SK-N-SH treated with all-trans-retinoic acid at 6 μM for 48 hours (cell line): Measurements from ENCODE around the gene TRIM24.

Experiments
- ATAC-seq: fragments of 200-7000 bp; cut with Tn5 transposase; 3 replicates; pipeline ENCODE4 v1.9.1; 2020; ENCODE audit warnings: mild to moderate bottlenecking, moderate library complexity
- BACH2 ChIP-seq: fragments of 250-450 bp; sonication (Bioruptor Pico); IDR thresholded peaks from 2 replicates; pipeline ENCODE4 v1.9.0; 2021; ENCODE audit warnings: mild to moderate bottlenecking, borderline replicate concordance
- CSDC2 ChIP-seq: fragments of 250-450 bp; sonication (Bioruptor Pico); IDR thresholded peaks from 2 replicates; pipeline ENCODE4 v1.5.0; 2020; ENCODE audit warnings: mild to moderate bottlenecking, moderate library complexity
- ESRRG ChIP-seq: fragments of 250-450 bp; sonication (Bioruptor Pico); IDR thresholded peaks from 2 replicates; pipeline ENCODE4 v1.6.1; 2021; ENCODE audit warnings: mild to moderate bottlenecking
- GLIS3 ChIP-seq: fragments of 250-450 bp; sonication (Bioruptor Pico); IDR thresholded peaks from 2 replicates; pipeline ENCODE4 v1.5.0; 2020; ENCODE audit warnings: mild to moderate bottlenecking, moderate library complexity
- OSR1 ChIP-seq: fragments of 250-450 bp; sonication (Bioruptor Pico); IDR thresholded peaks from 2 replicates; pipeline ENCODE4 v1.8.0; 2022; ENCODE audit warnings: moderate library complexity, mild to moderate bottlenecking, inconsistent platforms
- PPARA ChIP-seq: fragments of 250-450 bp; sonication (Bioruptor Pico); IDR thresholded peaks from 2 replicates; pipeline ENCODE4 v1.5.0; 2020; ENCODE audit warnings: mild to moderate bottlenecking, borderline replicate concordance
- RARB ChIP-seq: fragments of 250-450 bp; sonication (Bioruptor Pico); IDR thresholded peaks from 2 replicates; pipeline ENCODE4 v1.8.0; 2021; ENCODE audit warnings: mild to moderate bottlenecking, moderate library complexity
- SNAI2 ChIP-seq: fragments of 250-450 bp; sonication (Bioruptor Pico); IDR thresholded peaks from 2 replicates; pipeline ENCODE4 v1.5.0; 2020; ENCODE audit warnings: mild to moderate bottlenecking, moderate library complexity
- TCF4 ChIP-seq: fragments of 250-450 bp; sonication (Bioruptor Pico); IDR thresholded peaks from 2 replicates; pipeline ENCODE4 v1.8.0; 2021; ENCODE audit warnings: mild to moderate bottlenecking, moderate library complexity, borderline replicate concordance
- TOX ChIP-seq: fragments of 250-450 bp; sonication (Bioruptor Pico); IDR thresholded peaks from 2 replicates; pipeline ENCODE4 v1.8.0; 2021; ENCODE audit warnings: mild to moderate bottlenecking, moderate library complexity, borderline replicate concordance
- ZC3H10 ChIP-seq: fragments of 250-450 bp; sonication (Bioruptor Pico); IDR thresholded peaks from 2 replicates; pipeline ENCODE4 v1.5.1; 2021; ENCODE audit warnings: mild to moderate bottlenecking, moderate library complexity
- ZFP3 ChIP-seq: fragments of 250-450 bp; sonication (Bioruptor Pico); IDR thresholded peaks from 2 replicates; pipeline ENCODE4 v1.5.0; 2020; ENCODE audit warnings: mild to moderate bottlenecking, moderate library complexity
- ZFP30 ChIP-seq: fragments of 450-650 bp; formaldehyde crosslinking; IDR thresholded peaks from 2 replicates; pipeline ENCODE4 v1.5.0; 2022; ENCODE audit warnings: mild to moderate bottlenecking, moderate library complexity
- ZNF565 ChIP-seq: fragments of 450-650 bp; formaldehyde crosslinking; conservative IDR thresholded peaks from 2 replicates; pipeline ENCODE4 v1.5.0; 2020; ENCODE audit warnings: low read depth, mild to moderate bottlenecking, moderate library complexity
- ZNF70 ChIP-seq: fragments of 450-650 bp; formaldehyde crosslinking; IDR thresholded peaks from 2 replicates; pipeline ENCODE4 v1.5.0; 2020; ENCODE audit warnings: mild to moderate bottlenecking, moderate library complexity
- ZNF8 ChIP-seq: fragments of 450-650 bp; formaldehyde crosslinking; IDR thresholded peaks from 2 replicates; pipeline ENCODE4 v1.5.0; 2020; ENCODE audit warnings: mild to moderate bottlenecking, moderate library complexity
- TF ChIP-seq, protein P1 (sequence below): fragments of 250-450 bp; sonication (Bioruptor Pico); IDR thresholded peaks from 2 replicates; pipeline ENCODE4 v1.5.0; 2020; ENCODE audit warnings: mild to moderate bottlenecking, moderate library complexity
- TF ChIP-seq, protein P2 (sequence below): fragments of 250-450 bp; sonication (Bioruptor Pico); IDR thresholded peaks from 2 replicates; pipeline ENCODE4 v1.5.1; 2020; ENCODE audit warnings: low read depth, mild to moderate bottlenecking, moderate library complexity
- TF ChIP-seq, protein P3 (sequence below): fragments of 250-450 bp; sonication (Bioruptor Pico); IDR thresholded peaks from 2 replicates; pipeline ENCODE4 v1.8.0; 2020; ENCODE audit warnings: mild to moderate bottlenecking, moderate library complexity, borderline replicate concordance
- TF ChIP-seq, protein P4 (sequence below): fragments of 250-450 bp; sonication (Bioruptor Pico); IDR thresholded peaks from 2 replicates; pipeline ENCODE4 v1.8.0; 2021; ENCODE audit warnings: low read depth, mild to moderate bottlenecking, moderate library complexity, borderline replicate concordance
- TF ChIP-seq, protein P5 (sequence below): fragments of 250-450 bp; sonication (Bioruptor Pico); IDR thresholded peaks from 2 replicates; pipeline ENCODE4 v1.5.1; 2021; ENCODE audit warnings: mild to moderate bottlenecking, moderate library complexity

TRIM24 gene

DNA sequence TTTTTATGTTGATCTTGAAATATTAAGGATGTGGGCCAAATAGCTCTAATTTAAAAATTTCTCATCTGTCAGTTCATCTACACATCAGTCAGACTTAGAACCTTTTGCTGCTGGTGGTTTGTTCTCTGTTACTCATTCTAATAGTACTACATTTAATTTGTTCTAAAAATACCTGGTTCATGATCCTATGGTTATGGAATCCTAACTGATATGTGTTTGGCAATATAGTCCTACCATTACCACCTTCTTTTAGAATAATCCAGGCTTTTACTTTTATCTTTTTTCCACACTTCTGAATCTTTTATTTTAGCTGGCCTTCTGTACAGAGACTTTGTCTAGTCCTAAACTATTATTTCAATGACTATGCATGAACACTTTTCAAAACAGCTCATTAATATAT is 124.2 kb downstream of the TRIM24 start:
- TF ChIP-seq TOX (CRISPR knock-in tag) (no peak), BACH2 (no peak)
- ATAC-seq, result no peak

DNA sequence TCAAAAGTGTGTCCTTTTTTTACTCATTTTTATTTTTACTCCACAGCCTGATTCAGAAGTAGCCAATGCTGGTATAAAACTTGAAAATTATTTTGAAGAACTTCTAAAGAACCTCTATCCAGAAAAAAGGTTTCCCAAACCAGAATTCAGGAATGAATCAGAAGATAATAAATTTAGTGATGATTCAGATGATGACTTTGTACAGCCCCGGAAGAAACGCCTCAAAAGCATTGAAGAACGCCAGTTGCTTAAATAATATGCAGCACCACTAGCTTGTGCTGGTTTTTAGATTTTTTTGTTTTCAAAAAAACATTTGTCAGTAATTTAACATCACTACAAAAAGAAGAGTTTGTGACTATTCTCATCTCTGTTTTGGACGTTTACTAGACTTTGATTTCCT is 124.6 kb downstream of the TRIM24 start:
- ATAC-seq, result no peak
- TF ChIP-seq RARB (CRISPR knock-in tag), result no peak
- no peak for TF ChIP-seq TCF4
- TF ChIP-seq, protein P1, sequence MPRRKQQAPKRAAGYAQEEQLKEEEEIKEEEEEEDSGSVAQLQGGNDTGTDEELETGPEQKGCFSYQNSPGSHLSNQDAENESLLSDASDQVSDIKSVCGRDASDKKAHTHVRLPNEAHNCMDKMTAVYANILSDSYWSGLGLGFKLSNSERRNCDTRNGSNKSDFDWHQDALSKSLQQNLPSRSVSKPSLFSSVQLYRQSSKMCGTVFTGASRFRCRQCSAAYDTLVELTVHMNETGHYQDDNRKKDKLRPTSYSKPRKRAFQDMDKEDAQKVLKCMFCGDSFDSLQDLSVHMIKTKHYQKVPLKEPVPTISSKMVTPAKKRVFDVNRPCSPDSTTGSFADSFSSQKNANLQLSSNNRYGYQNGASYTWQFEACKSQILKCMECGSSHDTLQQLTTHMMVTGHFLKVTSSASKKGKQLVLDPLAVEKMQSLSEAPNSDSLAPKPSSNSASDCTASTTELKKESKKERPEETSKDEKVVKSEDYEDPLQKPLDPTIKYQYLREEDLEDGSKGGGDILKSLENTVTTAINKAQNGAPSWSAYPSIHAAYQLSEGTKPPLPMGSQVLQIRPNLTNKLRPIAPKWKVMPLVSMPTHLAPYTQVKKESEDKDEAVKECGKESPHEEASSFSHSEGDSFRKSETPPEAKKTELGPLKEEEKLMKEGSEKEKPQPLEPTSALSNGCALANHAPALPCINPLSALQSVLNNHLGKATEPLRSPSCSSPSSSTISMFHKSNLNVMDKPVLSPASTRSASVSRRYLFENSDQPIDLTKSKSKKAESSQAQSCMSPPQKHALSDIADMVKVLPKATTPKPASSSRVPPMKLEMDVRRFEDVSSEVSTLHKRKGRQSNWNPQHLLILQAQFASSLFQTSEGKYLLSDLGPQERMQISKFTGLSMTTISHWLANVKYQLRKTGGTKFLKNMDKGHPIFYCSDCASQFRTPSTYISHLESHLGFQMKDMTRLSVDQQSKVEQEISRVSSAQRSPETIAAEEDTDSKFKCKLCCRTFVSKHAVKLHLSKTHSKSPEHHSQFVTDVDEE (CRISPR knock-in tag), result no peak
- TF ChIP-seq, protein P2, sequence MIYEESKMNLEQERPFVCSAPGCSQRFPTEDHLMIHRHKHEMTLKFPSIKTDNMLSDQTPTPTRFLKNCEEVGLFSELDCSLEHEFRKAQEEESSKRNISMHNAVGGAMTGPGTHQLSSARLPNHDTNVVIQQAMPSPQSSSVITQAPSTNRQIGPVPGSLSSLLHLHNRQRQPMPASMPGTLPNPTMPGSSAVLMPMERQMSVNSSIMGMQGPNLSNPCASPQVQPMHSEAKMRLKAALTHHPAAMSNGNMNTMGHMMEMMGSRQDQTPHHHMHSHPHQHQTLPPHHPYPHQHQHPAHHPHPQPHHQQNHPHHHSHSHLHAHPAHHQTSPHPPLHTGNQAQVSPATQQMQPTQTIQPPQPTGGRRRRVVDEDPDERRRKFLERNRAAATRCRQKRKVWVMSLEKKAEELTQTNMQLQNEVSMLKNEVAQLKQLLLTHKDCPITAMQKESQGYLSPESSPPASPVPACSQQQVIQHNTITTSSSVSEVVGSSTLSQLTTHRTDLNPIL (CRISPR knock-in tag), result no peak
- no peak for TF ChIP-seq OSR1 (CRISPR knock-in tag)
- no peak for TF ChIP-seq CSDC2 (CRISPR knock-in tag)
- no peak for TF ChIP-seq GLIS3 (CRISPR knock-in tag)
- TF ChIP-seq, protein P3, sequence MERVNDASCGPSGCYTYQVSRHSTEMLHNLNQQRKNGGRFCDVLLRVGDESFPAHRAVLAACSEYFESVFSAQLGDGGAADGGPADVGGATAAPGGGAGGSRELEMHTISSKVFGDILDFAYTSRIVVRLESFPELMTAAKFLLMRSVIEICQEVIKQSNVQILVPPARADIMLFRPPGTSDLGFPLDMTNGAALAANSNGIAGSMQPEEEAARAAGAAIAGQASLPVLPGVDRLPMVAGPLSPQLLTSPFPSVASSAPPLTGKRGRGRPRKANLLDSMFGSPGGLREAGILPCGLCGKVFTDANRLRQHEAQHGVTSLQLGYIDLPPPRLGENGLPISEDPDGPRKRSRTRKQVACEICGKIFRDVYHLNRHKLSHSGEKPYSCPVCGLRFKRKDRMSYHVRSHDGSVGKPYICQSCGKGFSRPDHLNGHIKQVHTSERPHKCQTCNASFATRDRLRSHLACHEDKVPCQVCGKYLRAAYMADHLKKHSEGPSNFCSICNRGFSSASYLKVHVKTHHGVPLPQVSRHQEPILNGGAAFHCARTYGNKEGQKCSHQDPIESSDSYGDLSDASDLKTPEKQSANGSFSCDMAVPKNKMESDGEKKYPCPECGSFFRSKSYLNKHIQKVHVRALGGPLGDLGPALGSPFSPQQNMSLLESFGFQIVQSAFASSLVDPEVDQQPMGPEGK (CRISPR knock-in tag), result no peak
- TF ChIP-seq ZNF8 (CRISPR knock-in tag), result no peak
- no peak for TF ChIP-seq ESRRG (CRISPR knock-in tag)
- no peak for TF ChIP-seq ZC3H10
- TF ChIP-seq ZNF565, result no peak
- no peak for TF ChIP-seq ZFP30 (CRISPR knock-in tag)
- TF ChIP-seq ZFP3 (CRISPR knock-in tag), result no peak
- TF ChIP-seq, protein P4, sequence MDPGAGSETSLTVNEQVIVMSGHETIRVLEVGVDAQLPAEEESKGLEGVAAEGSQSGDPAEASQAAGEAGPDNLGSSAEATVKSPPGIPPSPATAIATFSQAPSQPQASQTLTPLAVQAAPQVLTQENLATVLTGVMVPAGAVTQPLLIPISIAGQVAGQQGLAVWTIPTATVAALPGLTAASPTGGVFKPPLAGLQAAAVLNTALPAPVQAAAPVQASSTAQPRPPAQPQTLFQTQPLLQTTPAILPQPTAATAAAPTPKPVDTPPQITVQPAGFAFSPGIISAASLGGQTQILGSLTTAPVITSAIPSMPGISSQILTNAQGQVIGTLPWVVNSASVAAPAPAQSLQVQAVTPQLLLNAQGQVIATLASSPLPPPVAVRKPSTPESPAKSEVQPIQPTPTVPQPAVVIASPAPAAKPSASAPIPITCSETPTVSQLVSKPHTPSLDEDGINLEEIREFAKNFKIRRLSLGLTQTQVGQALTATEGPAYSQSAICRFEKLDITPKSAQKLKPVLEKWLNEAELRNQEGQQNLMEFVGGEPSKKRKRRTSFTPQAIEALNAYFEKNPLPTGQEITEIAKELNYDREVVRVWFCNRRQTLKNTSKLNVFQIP, result no peak
- TF ChIP-seq, protein P5, sequence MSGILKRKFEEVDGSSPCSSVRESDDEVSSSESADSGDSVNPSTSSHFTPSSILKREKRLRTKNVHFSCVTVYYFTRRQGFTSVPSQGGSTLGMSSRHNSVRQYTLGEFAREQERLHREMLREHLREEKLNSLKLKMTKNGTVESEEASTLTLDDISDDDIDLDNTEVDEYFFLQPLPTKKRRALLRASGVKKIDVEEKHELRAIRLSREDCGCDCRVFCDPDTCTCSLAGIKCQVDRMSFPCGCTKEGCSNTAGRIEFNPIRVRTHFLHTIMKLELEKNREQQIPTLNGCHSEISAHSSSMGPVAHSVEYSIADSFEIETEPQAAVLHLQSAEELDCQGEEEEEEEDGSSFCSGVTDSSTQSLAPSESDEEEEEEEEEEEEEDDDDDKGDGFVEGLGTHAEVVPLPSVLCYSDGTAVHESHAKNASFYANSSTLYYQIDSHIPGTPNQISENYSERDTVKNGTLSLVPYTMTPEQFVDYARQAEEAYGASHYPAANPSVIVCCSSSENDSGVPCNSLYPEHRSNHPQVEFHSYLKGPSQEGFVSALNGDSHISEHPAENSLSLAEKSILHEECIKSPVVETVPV (CRISPR knock-in tag), result no peak
- TF ChIP-seq ZNF70, result no peak

DNA sequence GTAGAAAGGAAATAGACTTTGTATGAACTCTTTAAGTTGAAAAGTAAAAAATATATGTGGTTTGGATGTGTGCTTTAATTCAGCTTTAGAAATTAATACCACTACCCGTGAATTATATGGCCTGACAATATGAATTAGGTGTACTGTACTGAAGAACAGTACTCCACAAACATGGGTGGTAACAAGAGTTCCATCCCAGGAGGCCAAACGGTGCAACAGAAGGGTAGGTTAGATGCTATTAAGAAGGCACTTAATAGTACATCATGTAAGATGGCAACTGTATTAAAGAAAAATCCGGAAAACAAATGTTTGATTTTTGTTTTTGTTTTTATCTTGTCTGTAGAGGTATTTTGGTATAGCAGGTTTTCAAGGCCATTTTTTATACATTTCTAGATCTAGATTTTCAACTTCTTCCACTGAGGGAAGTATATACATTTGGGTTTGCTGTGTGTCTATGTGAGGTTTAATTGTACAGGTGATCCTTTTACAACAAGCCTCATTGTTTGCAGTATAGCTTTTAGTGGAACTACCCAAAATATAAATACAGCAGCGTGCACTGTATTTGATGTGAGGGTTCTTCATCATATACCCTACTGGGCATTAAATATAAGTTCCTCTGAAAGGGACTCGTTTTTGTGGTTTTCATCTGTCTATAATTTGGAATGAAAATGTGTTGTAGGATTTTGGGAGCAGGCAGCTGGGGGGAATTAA is 125.4 kb downstream of the TRIM24 start:
- ATAC-seq, result no peak
- TF ChIP-seq, protein P4, result no peak
- TF ChIP-seq, protein P5 (CRISPR knock-in tag), result no peak
- TF ChIP-seq GLIS3 (CRISPR knock-in tag) (no peak), PPARA (CRISPR knock-in tag) (no peak), OSR1 (CRISPR knock-in tag) (no peak), SNAI2 (CRISPR knock-in tag) (no peak)
